Transverse colon (tissue), 4 donors: Measurements from ENCODE around the gene UPK1A.

Experiments used
- CTCF ChIP-seq, 5 experiments: fragments of 200-600 bp in 3 of 5; fragments of 450-650 bp in 2 of 5; sonication (generic) in 3 of 5; IDR thresholded peaks; 1 replicate in 2 of 5; 2 replicates in 3 of 5; pipeline ENCODE4 v1.5.1; 2016 to 2017; ENCODE audit warnings: antibody characterized with exemption in 5 of 5, inconsistent platforms in 3 of 5, mild to moderate bottlenecking in 2 of 5, moderate library complexity in 1 of 5
- POLR2A ChIP-seq: fragments of 450-650 bp; IDR thresholded peaks from one replicate; pipeline ENCODE4 v1.6.1; 2016; ENCODE audit warnings: antibody characterized with exemption, mild to moderate bottlenecking, moderate library complexity
- POLR2AphosphoS5 ChIP-seq, 3 donors: sonication (generic); formaldehyde crosslinking; IDR thresholded peaks; one replicate each; pipeline ENCODE4 v1.6.1; 2016; ENCODE audit warnings: antibody characterized with exemption in 3 of 3

GRCh38 chr19:35675589-35676140 lies 9.3 kb downstream of the UPK1A start:
- TF ChIP-seq CTCF (IDR thresholded peaks at IDR 0.05) (no peak), POLR2AphosphoS5 (IDR thresholded peaks at IDR 0.05) (no peak), POLR2A (no peak)
